ENCODE data around the gene TTLL5. TPM values are rescaled to one million over a fixed set of nuclear protein-coding genes. Genes with fewer than 3 reads are reported as not detected.

Gene TTLL5
- total and polyA plus RNA-seq, 2 of the 13 experiments (the other 11 are each of a cell fraction or from before 2014, with no cell fraction given) = 11.8 to 18.8 TPM

GRCh38 chr14:75752086-75752485 is 91.0 kb downstream of the TTLL5 start:
- ATAC-seq (no peak), DNase-seq (ENCODE audit: low spot score) (no peak), FAIRE-seq (no peak)
- H3K4me3 ChIP-seq (replicated peaks in 1 of 3; ENCODE audit: insufficient read depth in 1 of 3, low read depth in 2 of 3, low read length in 3 of 3) = no peak overlapping the region
- H3K27me3 ChIP-seq (ENCODE audit: control insufficient read depth in 1 of 2, insufficient read depth in 2 of 2, low read length in 2 of 2) = no peaks in the 10 kb centered on the region
- in situ Hi-C loops (cut with HindIII; ENCODE audit: extremely low pct_ligation_motif_present, low pct_unique_long_range_greater_than_20kb) (no loop called here), intact Hi-C loops (cut with micrococcal nuclease; ENCODE audit: unreplicated experiment) (no loop called here)
- H3K36me3 ChIP-seq (replicated peaks in 1 of 2; ENCODE audit: control insufficient read depth in 1 of 2, insufficient read depth in 2 of 2, low read length in 2 of 2) = peaks cover 0 to 22% of the 10 kb centered on the region in 2 experiments; a peak in 4 of 5 replicates
- POLR2A ChIA-PET = no interaction called here
- BruUV-seq (replicated peaks) = no TSS peak
- H3K9ac ChIP-seq (ENCODE audit: insufficient read depth, low read depth, low read length) = no peak overlapping the region
- H3K79me2 ChIP-seq (ENCODE audit: insufficient read depth, low read length) = no peaks in the 10 kb centered on the region
- H2AFZ ChIP-seq (ENCODE audit: low read length) = no peak overlapping the region
- 98% methylated on average over 3 of the region's 3 CpGs for WGBS (ENCODE audit: low lambda C conversion rate)
- peaks cover 7% of the 10 kb centered on the region for H3K4me1 ChIP-seq (ENCODE audit: insufficient read depth, low read length)
- no peak overlapping the region for H3K4me2 ChIP-seq (ENCODE audit: low read depth, low read length)
- CTCF ChIA-PET (ENCODE audit: low intra/inter-chr PET ratio, low total read pairs) = no interaction called here
- H4K20me1 ChIP-seq (ENCODE audit: insufficient read depth, low read length) = no peaks in the 10 kb centered on the region
- TF ChIP-seq ZNF3 (CRISPR knock-in tag; IDR thresholded peaks at IDR 0.05) (no peak), SAFB2 (CRISPR knock-in tag; IDR thresholded peaks at IDR 0.05; ENCODE audit: borderline replicate concordance, low read depth) (no peak), DZIP1 (CRISPR knock-in tag; IDR thresholded peaks at IDR 0.05) (no peak), ZNF687 (CRISPR knock-in tag; IDR thresholded peaks at IDR 0.05) (no peak), ZNF704 (CRISPR knock-in tag; IDR thresholded peaks at IDR 0.05; ENCODE audit: borderline replicate concordance) (no peak), HMGA1 (CRISPR knock-in tag; conservative IDR thresholded peaks at IDR 0.05) (no peak), ZNF816 (CRISPR knock-in tag; IDR thresholded peaks at IDR 0.05; ENCODE audit: borderline replicate concordance) (no peak), GATAD1 (CRISPR knock-in tag; IDR thresholded peaks at IDR 0.05) (no peak), POLR2AphosphoS2 (IDR thresholded peaks at IDR 0.05; ENCODE audit: low read depth, low read length) (no peak), ZNF337 (CRISPR knock-in tag; IDR thresholded peaks at IDR 0.05; ENCODE audit: borderline replicate concordance, low read depth) (no peak), BCLAF1 (IDR thresholded peaks at IDR 0.05) (no peak), JDP2 (CRISPR knock-in tag; IDR thresholded peaks at IDR 0.05; ENCODE audit: borderline replicate concordance) (no peak)
- no peak overlapping the region for H3K27ac ChIP-seq (ENCODE audit: extremely low read length, insufficient read depth, low read length)
- H3K9me3 ChIP-seq (ENCODE audit: low read length) = no peaks in the 10 kb centered on the region
